Activated B cell treated with CpG ODN at 0.5 μM for 24 hours (primary cell): ENCODE data around the gene NRAS. TPM values are rescaled to one million over a fixed set of nuclear protein-coding genes. Genes with fewer than 3 reads are reported as not detected.

Experiments used
- ATAC-seq: fragments of 200-7000 bp; cut with Tn5 transposase; one replicate; pipeline ENCODE4 v1.10.0; 2021; ENCODE audit warnings: low read depth, mild to moderate bottlenecking, moderate library complexity
- CTCF ChIA-PET: fragments of 350-600 bp; sonication (Branson Sonifier 250); formaldehyde crosslinking; loops from one replicate; lab custom pipeline; 2021; ENCODE audit warnings: antibody characterized with exemption; lab: Charles Lee
- POLR2A ChIA-PET: fragments of 350-600 bp; sonication (Branson Sonifier 250); formaldehyde crosslinking; loops from one replicate; lab custom pipeline; 2021; ENCODE audit warnings: antibody characterized with exemption; lab: Charles Lee
- DNase-seq: peaks from one replicate; pipeline ENCODE4 v3.0.0; 2022
- H3K27ac Mint-ChIP-seq: one replicate; pipeline ENCODE4 v1.8.0; 2020; ENCODE audit warnings: mixed read lengths
- H3K27me3 Mint-ChIP-seq: one replicate; pipeline ENCODE4 v1.8.0; 2021; ENCODE audit warnings: mixed read lengths
- H3K36me3 Mint-ChIP-seq: one replicate; pipeline ENCODE4 v1.8.0; 2021; ENCODE audit warnings: low read depth, mixed read lengths
- H3K4me1 Mint-ChIP-seq: one replicate; pipeline ENCODE4 v1.8.0; 2021; ENCODE audit warnings: mixed read lengths
- H3K4me3 Mint-ChIP-seq: one replicate; pipeline ENCODE4 v1.8.0; 2020; ENCODE audit warnings: mild to moderate bottlenecking, mixed read lengths
- H3K9me3 Mint-ChIP-seq: one replicate; pipeline ENCODE4 v1.8.0; 2020; ENCODE audit warnings: mixed read lengths
- CTCF ChIP-seq: fragments of 200-600 bp; IDR thresholded peaks from one replicate; pipeline ENCODE4 v1.8.0; 2022; ENCODE audit warnings: antibody characterized with exemption, mild to moderate bottlenecking
- intact Hi-C: fragments of 100-400 bp; cut with micrococcal nuclease; formaldehyde crosslinking; loops from one replicate; pipeline ENCODE4 v1.15.1; 2024
- total RNA-seq: library from RNA; stranded (reverse); gene quantifications from 2 replicates; pipeline ENCODE4 v1.2.3, GENCODE V29; 2022

The NRAS gene
- total RNA-seq, 1 donor from 2014 or later, result 55.5 TPM

GRCh38 chr1:114695430-114696058 lies 21.0 kb downstream of the NRAS start, which contains the start of gene AMPD1:
Gene AMPD1 (minus strand): TSS chr1:114695546. CDS start chr1:114695471, 75 bp downstream.
- no peak for ATAC-seq
- Mint-ChIP-seq H3K9me3 (no peaks in the 10 kb centered on the region), H3K27ac (no peak within 1 kb of the TSS), H3K27me3 (peaks cover 8% of the 10 kb centered on the region), H3K36me3 (no peaks in the 10 kb centered on the region), H3K4me1 (no peaks in the 10 kb centered on the region), H3K4me3 (no peak within 1 kb of the TSS)
- CTCF ChIA-PET, result interaction anchor here (1.0 kb wide), 1 partner anchor 19 kb away, joined by 4 read pairs; no protein-coding TSS in a partner anchor
- intact Hi-C loops, result no loop called here
- POLR2A ChIA-PET, result no interaction called here
- no peak for TF ChIP-seq CTCF
- no peak for DNase-seq

GRCh38 chr1:114694540-114695310 lies 21.8 kb downstream of the NRAS start:
- ATAC-seq, result no peak
- H3K9me3 Mint-ChIP-seq, result no peaks in the 10 kb centered on the region
- intact Hi-C loops, result no loop called here
- no peak overlapping the region for H3K27ac Mint-ChIP-seq
- no peaks in the 10 kb centered on the region for H3K36me3 Mint-ChIP-seq
- ChIA-PET CTCF (interaction anchor here (1.0 kb wide), 1 partner anchor 20 kb away, joined by 4 read pairs; no protein-coding TSS in a partner anchor), POLR2A (no interaction called here)
- H3K4me3 Mint-ChIP-seq, result no peak overlapping the region
- H3K4me1 Mint-ChIP-seq, result no peaks in the 10 kb centered on the region
- no peak for TF ChIP-seq CTCF
- peaks cover 10% of the 10 kb centered on the region for H3K27me3 Mint-ChIP-seq
- no peak for DNase-seq

- CTCF ChIA-PET, result no interaction called here
- ATAC-seq, result no peak
Measured at GRCh38 chr1:114692947-114693346, 23.6 kb downstream of the NRAS start.

GRCh38 chr1:114691061-114691460 lies 25.5 kb downstream of the NRAS start:
- no peak for TF ChIP-seq CTCF
- Mint-ChIP-seq H3K36me3 (no peaks in the 10 kb centered on the region), H3K4me3 (no peak overlapping the region), H3K27me3 (peaks cover 19% of the 10 kb centered on the region), H3K9me3 (no peaks in the 10 kb centered on the region), H3K27ac (no peak overlapping the region), H3K4me1 (no peaks in the 10 kb centered on the region)
- DNase-seq, result no peak
- ChIA-PET CTCF (no interaction called here), POLR2A (no interaction called here)
- ATAC-seq, result no peak
- intact Hi-C loops, result no loop called here

More at GRCh38 chr1:114692947-114693346, 23.6 kb downstream of the NRAS start:
- Mint-ChIP-seq H3K4me3 (no peak overlapping the region), H3K36me3 (no peaks in the 10 kb centered on the region), H3K9me3 (no peaks in the 10 kb centered on the region), H3K4me1 (no peaks in the 10 kb centered on the region), H3K27me3 (peaks cover 12% of the 10 kb centered on the region), H3K27ac (no peak overlapping the region)
- TF ChIP-seq CTCF, result no peak
- POLR2A ChIA-PET, result no interaction called here
- no peak for DNase-seq
- intact Hi-C loops, result no loop called here

- ATAC-seq (no peak), DNase-seq (no peak)
- Mint-ChIP-seq H3K4me3 (no peak overlapping the region), H3K27me3 (peaks cover 22% of the 10 kb centered on the region), H3K9me3 (no peaks in the 10 kb centered on the region), H3K36me3 (no peaks in the 10 kb centered on the region), H3K4me1 (no peaks in the 10 kb centered on the region), H3K27ac (no peak overlapping the region)
- ChIA-PET POLR2A (no interaction called here), CTCF (no interaction called here)
- intact Hi-C loops, result no loop called here
- no peak for TF ChIP-seq CTCF
Measured at GRCh38 chr1:114690148-114690547, 26.4 kb downstream of the NRAS start.
